GM18511 (cell line): ENCODE measurements around the gene NRCAM.
A peak's percentile ranks its signal among the peaks of the same experiment; 100 is the strongest.

Source experiments
- ATAC-seq: cut with Tn5 transposase; IDR thresholded peaks from one replicate; pipeline ENCODE4 v1.9.1; 2021; ENCODE audit warnings: mild to moderate bottlenecking, moderate library complexity; ENCODE audit not compliant: unreplicated experiment

NRCAM gene

DNA sequence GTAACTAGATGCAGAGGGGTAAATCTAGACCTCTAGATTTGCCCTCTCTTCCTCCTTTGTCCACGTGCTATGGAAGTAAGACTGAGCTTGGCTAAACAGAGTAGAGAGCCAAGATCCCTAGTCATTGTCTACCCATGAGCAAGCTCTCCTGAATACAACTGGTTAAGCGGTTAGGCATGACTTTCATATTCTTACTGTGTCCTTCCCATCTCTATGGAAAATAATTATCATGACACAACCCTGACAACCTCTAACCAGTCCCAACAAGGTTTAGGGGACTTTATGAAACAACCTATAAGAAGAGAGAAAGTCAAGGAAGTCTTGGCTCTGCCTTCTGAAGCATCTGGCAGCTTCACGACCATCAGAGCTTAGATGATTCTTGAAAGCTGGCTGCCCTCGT, 318.2 kb downstream of the NRCAM start:
- no peak for ATAC-seq

DNA sequence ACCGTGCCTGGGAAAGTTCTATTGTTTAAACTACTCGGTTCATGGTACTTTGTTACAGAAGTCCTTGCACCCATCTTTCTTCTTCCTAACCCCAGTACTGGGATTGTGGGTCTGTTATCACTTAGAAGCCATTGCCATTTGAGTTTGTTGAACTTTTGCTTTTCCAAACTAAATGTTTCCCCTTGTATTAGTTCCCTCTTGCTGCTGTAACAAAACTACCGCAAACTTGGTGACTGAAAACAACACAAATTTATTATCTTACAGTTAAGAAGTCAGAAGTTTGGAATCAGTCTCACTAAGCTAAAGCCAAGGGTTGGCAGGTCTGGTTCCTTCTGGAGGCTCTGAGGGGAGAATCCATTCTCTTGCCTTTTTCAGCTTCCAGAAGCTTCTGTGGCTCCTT, 319.2 kb downstream of the NRCAM start:
- no peak for ATAC-seq

DNA sequence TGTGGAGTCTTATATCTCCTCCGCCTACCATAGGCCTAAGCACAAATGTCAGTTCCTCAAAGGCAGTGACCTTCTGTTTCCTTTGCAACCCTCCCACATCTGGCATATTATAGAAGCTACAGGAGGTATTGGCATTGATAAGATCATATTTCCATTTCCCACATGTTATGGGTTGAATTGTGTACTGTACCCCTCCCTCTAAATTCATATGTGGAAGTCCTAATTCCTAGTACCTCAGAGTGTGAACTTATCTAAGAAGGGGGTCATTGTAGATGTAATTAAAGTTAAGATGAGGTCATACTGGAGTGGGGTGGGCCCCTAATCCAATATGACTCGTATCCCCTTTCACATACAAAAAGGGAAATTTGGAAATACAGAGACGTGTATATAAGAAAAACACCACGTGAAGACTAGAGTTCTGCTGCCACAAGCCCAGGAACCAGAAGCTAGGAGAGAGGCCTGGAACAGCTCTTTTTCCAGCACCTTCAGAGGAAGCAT, 320.0 kb downstream of the NRCAM start:
- ATAC-seq: peak; percentile 37

DNA sequence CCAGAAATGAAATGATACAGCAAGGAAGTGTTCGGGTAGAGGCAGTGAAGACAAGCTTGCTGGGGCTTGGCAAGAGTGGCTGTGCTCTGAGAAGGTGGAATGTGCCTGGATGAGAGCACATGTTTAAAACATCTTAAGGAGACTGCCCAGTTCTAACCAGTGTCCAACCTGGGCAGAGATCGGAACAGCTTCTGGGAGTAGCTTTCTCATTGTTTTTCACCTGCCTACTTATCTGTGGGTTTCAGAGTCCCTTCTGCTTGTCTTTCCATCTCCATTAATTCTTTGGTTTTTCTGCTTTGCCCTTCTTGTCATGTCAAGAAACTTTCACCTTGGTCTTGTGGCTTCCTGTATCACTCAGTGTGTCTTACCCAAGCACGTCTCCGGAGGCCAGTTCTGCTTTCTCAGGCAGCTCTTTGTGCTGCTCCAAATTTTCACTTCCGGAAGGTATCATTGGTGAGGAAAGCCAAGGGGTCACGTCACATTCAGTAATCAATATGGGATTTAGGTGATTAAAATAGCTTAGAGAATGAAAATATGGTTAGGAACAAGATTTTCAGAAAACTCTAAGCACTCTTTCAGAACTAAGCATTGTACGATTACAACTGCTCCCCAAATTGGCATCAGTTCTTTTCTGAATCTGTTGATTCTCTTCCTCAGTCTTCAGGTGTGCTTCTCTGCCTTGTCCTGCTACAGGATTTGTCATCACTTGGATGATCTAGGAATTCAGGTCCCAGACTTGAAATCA, 320.6 kb downstream of the NRCAM start:
- peak; percentile 99 for ATAC-seq

DNA sequence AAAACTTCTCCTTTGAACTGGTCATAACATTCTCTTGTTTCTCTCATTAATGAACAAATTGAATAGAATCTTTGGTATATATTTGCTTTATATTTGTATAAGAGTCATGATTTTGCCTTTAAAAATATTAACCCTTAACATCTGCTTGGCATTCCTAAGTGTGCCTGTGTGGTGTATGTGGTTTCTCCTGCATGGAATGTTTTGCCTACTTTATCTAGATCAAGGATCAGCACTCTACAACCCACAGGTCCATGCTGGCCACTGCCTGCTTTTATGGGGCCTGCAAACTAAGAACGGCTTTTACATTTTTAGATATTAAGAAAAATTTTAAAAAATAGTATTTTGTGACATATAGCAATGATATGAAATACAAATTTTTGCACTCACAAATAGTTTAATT, 321.8 kb downstream of the NRCAM start:
- no peak for ATAC-seq

DNA sequence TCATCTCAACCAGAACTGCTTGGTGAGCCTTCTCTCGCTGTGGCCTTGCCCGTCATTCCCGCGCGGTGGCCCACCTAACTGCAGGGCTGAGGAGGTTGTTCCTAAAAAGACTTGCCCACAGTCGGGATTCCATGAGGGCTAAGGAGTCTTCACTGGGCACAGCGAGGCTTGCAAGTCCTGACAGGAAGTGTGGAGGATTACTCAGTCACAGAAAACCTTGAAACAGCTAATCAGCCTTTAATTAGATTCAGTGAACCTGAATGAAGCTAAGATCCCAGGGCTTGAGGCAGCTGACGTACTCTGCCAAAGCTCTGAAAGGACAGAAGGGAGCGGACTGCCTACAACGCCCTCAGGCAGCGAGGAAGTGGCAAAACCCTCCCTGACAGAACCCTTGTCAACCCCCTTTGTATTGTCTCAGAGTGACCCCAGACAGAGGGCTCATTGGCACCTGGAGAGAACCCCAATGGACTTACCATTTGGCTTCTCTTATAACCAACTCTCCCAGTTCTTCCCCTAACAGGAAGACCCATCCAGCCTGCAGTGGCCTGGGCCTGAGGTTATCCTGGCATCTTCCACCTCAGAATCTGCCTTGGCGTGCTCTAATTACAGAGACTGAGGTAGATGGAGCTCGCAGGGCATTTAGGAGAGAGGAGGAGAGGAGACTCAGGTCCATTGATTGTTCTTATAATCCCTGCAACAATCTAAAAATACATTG, 323.5 kb downstream of the NRCAM start:
- no peak for ATAC-seq

DNA sequence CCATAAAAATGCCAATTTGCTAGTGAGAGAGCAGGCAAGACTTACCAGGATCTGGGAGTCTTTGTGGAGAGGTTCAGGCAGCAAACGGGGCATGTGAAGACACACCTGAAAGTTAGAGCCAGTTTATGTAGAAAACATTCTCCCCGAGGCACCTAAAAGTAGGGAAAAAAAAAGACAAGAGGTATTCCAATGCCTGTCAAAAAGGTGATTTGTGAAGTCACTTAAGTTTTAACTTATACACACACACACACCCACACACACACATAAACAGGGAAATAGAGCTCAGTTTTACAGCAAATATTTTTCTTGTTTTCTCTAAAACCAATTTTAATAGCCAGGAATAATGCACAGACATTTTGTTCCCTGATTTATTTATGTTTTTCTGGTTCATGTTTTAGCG, 326.0 kb downstream of the NRCAM start, which contains the start of gene LAMB4:
Gene LAMB4 (minus strand): TSS at position 101 of the 400 bp plus-strand sequence. CDS start 7,197 bp downstream, outside the sequence.
- no peak for ATAC-seq

DNA sequence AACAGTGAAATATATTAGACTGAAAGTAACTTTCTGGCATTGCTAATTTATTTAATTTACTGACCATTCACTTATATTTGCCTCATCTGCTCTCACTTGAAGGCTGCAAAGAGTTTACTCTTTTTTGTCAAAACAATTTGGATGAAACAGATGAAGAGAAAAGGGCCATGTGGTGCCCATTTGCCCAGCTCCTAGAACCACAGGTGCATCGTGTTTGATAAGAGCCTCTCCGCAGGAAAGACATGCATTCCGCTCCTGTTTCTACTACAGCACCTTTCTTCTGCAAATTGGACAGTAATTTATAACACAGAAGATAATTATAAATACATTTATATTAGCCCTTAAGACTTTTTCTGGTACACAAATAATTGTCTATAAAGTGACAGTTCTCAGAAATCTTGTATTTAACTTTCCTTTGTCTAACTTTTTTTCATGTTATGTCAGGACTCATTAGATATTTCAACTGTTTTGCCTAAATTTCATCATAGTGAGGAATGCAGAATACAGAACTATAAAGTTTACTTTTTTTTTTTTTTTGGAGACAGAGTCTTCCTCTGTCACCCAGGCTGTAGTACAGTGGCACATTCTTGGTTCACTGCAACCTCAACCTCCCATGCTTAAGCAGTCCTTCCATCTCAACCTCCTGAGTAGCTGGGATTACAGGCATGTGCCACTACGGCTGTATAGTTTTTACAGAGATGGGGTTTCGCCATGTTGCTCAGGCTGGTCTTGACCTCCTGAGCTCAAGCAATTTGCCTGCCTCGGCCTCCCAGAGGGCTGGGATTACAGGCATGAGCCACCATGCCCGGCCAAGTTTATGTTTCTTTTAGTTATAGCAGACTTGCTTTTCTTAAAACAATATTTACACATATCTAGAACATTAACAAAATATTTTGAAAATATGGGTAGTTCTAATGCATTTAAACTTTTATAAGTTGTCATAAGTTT, 326.9 kb downstream of the NRCAM start:
- ATAC-seq: no peak

DNA sequence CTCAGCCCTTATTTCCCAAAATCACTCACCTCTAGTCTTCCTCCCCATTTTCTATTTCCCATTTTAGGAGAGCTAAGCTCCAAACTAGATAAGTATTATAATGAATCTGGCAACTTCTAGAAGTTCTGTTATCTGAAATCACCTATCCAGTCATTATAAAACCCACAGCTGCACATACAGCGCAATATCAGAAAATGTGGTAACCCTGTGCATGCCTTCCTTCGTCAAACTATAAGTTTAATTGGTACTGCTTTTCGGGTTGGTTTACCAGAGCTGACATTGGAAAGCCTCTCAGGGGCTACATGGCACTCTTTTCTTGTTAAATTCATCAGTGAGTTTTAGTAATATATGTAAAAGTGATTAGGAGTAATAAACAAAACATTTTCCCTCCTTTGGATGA, 327.7 kb downstream of the NRCAM start:
- no peak for ATAC-seq

DNA sequence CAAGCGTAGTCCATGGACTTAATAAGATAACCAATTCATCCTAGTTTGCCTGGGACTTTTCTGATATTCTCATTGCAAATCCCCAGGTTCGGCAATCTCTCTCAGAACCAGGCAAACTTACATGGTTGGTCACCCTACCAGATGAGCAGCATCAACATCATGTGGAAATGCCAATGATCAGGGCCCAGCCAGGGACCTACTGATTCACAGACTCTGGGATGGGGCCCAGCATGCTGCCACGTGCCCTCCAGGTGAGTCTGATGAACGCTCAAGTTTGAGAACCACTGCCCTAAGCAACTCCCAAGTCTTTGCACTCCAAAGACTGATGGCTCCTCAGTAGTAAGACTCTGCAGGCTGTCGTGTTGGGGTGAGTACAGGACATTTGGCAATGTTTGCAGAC, 328.8 kb downstream of the NRCAM start:
- no peak for ATAC-seq

DNA sequence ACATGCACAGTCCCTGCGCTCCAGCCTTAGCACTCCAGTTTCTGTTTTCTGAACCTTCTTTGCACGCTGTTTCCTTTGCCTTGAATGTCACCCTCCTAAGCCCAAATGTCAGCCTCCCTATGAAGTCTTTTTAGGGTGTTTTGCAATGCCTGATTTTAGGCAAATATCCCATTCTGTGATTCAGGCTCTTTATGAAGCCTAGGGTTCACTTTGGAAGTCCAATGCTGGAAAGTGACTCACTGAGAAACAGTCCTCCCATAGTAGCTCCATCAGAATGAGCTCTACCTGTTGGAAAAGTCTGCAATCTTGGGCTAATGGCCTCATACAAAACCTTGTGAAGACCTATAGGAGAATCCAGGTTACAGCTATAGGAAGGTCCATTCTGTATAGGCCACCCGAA, 331.4 kb downstream of the NRCAM start:
- ATAC-seq: no peak

DNA sequence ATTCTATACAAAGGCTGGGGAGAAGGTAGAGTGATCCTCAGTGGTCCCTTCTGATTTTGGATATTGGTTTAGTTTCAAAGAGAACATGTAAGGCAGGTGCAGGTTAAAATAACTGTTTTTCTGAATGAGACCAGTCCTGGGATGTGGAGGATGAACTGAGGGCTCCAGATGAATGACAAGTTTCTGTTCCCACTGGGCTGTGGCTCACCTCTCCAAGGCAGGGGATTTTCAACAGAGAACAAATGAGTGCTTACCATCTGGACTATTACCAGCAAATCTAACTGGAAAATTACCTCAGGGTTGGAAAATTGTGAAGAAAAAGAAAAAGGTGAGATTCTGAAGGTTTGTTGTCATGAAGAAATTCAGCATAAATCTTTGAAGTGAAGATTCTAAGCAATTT, 334.1 kb downstream of the NRCAM start:
- no peak for ATAC-seq

DNA sequence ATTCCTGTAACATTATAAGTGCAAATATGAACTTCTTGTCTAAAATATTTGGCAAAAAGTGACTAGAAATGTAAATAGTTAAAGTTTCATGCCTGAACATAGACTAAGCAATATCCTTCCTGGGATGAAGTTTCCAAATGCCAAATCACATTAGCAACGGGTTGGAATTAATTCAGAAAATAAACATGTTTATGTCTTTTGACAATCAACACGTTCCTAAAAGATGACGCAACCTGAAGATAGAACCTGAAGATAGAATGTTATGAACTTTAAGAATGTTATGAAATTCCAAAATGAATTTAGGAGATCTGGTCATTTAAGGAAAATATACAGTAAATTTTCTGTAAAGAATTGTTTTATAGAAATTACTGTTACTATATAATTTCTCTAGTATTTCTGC, 335.3 kb downstream of the NRCAM start:
- ATAC-seq: no peak

DNA sequence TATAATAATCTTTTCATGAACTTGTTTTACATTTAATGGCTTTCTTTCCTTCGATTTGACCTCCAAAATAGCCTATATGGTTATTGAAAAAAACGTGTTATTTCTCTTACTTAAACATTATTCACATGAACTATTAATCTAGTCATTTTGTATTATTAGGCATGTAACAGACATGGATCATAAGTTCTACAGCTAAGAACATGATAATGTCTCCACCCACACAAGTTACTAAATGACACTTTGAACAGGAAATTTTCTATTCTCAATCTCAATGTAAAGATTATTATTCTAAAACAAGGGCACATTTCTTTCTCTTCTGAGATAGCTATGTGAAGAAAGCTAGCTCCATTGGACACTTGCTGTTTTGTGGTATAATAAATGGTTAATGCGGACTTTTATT, 336.0 kb downstream of the NRCAM start:
- no peak for ATAC-seq

DNA sequence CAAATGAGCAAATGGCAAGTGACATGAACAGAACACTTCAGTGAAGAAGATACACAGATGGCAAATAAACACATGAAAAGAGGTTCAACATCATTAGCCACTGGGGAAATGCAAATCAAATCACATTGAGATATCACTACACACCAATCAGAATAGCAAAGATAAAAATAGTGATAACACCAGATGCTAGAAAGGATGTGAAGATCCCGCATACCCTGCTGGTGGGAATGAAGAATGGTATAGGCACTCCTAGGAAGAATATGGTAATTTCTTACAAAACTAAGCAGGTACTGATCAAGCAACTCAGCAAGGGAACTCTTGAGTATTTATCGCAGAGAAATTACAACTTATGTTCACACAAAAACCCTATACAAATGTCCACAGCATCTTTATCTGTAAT, 337.3 kb downstream of the NRCAM start:
- no peak for ATAC-seq

DNA sequence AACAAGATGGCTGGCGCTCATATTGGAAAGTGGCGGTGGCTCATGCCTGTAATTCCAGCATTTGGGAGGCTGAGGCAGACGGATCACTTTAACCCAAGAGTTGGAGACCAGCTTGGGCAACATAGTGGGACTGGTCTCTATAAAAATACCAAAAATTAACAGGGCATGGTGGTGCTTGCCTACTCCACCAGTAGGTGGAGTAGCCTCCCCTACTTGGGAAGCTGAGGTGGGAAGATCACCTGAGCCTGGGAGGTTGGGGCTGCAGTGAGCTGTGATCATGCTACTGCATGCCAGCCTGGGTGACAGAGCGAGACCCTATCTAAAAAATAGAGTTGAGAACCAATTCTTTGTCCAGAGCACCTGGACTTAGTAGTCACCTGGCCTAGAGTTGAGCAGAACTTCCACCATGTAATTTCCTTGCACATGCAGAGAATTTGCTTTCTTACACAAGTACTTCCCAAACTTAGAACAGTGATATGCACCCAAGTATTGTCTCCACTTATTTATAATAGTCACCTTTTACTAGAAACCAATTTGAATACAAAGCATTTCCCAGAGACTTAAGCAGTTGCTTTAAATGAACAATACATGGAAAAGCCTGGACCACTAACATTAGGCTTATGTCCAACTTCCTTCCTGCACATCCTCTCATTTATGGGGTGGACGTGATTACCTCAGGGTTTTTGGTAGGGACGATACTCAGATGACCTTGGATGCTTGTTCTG, 342.0 kb downstream of the NRCAM start:
- ATAC-seq: peak; percentile 93

DNA sequence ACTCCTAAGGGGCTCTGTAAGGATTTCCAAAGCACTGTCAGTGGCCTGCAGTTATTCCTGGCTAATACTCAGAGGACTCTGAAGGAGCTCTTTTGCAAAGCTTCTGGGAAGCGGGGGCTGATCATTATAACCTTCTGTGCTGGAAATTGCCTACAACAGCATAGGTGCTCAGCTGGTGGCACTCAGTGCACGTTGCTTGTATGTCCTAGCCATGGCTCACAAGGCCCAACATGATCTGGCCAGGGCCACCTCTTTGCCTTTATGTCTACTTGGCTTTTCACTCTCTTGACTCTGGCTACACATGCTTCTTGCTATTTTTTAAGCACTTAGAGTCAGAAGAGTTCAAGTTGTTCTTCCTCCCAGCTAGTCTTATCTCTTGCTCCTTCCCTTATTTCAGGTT, 343.6 kb downstream of the NRCAM start:
- ATAC-seq: no peak

DNA sequence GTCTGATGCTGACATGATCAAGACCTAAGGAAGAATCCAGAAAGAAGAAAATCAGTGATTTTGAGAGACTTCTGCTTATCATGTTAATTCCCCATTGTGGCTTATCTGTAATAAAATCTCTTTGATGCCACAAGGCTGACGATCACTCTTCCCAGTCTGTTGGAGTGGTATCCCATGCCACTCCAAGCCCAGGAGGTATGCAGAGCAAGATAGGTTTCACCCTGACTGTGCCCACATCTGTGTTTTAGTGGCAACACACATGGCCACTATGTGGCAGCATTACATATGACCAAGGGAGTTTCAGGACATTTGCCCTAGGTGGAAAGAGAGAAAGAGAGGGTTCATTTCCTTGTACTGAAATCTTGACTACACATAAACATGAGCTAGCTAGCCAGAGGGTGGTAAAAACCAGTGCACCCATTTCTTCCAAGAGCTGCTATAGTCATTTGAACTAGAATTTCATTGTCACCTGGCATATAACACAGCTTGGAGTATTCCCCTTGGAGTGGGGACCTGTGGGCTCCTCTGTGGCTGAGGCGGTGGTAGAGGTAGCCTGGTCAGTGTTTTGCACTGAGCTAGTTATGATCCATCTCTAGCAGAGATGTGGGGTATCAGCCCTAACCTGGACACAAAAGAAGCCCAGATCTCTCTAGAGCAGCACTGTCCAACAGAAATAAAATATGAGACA, 346.9 kb downstream of the NRCAM start:
- ATAC-seq: peak; percentile 81

DNA sequence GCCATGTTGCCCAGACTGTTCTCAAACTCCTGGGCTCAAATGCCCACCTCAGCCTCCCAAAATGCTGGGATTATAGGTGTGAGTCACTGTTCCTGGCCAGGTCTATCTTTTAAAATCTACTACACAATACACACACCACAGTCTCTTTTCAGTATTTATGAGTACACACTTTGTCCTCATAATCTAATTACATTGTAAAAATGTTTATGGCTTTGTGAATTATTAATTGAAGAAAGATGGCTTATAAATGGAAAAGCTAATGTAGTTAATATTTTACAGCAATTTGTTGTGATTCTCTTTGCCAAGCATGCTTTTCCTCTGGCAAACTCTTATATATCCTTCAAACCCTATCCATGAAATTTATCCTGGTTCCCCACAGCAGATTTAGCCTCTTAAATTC, 348.1 kb downstream of the NRCAM start:
- ATAC-seq: no peak

DNA sequence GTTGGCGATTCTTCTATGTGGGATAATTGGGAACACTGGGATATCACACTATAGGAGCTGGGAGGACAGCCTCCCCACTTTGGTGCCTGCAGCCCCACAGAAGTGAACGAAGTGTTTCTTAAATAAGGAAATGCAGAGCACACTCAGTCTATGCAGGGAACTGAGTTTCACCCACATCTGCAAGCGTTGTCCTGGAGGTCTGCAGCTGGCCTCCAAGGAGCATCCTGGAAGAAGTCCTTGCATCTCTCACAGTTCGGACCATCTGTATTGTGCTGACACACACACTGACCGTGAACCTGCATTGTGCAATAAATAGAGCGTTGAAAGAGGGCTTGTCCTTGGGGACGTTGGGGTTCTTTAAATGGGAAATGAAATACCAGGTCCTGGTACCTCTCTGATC, 351.9 kb downstream of the NRCAM start:
- no peak for ATAC-seq
